HepG2 (cell line): ENCODE data around the gene WDR18. TPM values are rescaled to one million over a fixed set of nuclear protein-coding genes. Genes with fewer than 3 reads are reported as not detected.

ENCODE experiments used
- ATF6 ChIP-seq: sonication (generic); formaldehyde crosslinking; conservative IDR thresholded peaks from 2 replicates; pipeline ENCODE4 v1.4.0; 2020; ENCODE audit warnings: missing genetic modification reagents
- PAF1 ChIP-seq: IDR thresholded peaks from 2 replicates; pipeline ENCODE4 v1.6.1; 2016; ENCODE audit warnings: missing genetic modification reagents, missing compliant biosample characterization
- POLR2G ChIP-seq: fragments of 200-400 bp; formaldehyde crosslinking; IDR thresholded peaks from 2 replicates; pipeline ENCODE4 v1.6.1; 2018; ENCODE audit warnings: mild to moderate bottlenecking, low read depth, low read length, moderate library complexity
- RXRA ChIP-seq: sonication (generic); formaldehyde crosslinking; IDR thresholded peaks from 2 replicates; pipeline ENCODE4 v1.5.1; 2020; ENCODE audit warnings: missing genetic modification reagents
- SKI ChIP-seq: fragments of 450-650 bp; IDR thresholded peaks from one replicate; pipeline ENCODE4 v1.6.1; 2018; ENCODE audit warnings: mild to moderate bottlenecking; ENCODE audit not compliant: partially characterized antibody
- TFDP1 ChIP-seq: IDR thresholded peaks from 2 replicates; pipeline ENCODE4 v1.6.1; 2016; ENCODE audit warnings: missing compliant biosample characterization, missing genetic modification reagents, borderline replicate concordance
- ZGPAT ChIP-seq: IDR thresholded peaks from 2 replicates; pipeline ENCODE4 v1.6.1; 2016; ENCODE audit warnings: mild to moderate bottlenecking
- ZZZ3 ChIP-seq: sonication (generic); formaldehyde crosslinking; IDR thresholded peaks from 2 replicates; pipeline ENCODE4 v1.4.0; 2020; ENCODE audit warnings: missing genetic modification reagents, mild to moderate bottlenecking, borderline replicate concordance
- polyA plus RNA-seq, 8 experiments: library from polyadenylated mRNA; depleted of rRNA in 3 of 8; stranded (reverse) in 7 of 8; unstranded in 1 of 8; fragments of >200 nt; fragmentation: Illumina TruSeq in 4 of 8; extraction: Trizol in 4 of 8; gene quantifications; 2 replicates each; pipeline versions ENCODE4 v1.2.1 to v1.2.3, GENCODE V29; 2011 to 2016; ENCODE audit warnings: low read depth in 4 of 8, missing spikeins in 1 of 8, mixed read lengths in 1 of 8; ENCODE audit not compliant: insufficient read depth in 1 of 8
- total RNA-seq, 5 experiments: library from RNA; depleted of rRNA; stranded (reverse); fragments of >200 nt; fragmentation: Illumina TruSeq; extraction: Trizol; gene quantifications; 2 replicates each; pipeline ENCODE4 v1.2.3, GENCODE V29; 2016; ENCODE audit warnings: low read depth in 1 of 5
- TF ChIP-seq, protein P1 (sequence below): sonication (generic); formaldehyde crosslinking; IDR thresholded peaks from 2 replicates; pipeline ENCODE4 v1.5.1; 2020; ENCODE audit warnings: mild to moderate bottlenecking, missing genetic modification reagents, moderate library complexity
- TF ChIP-seq, protein P2 (sequence below): sonication (generic); formaldehyde crosslinking; IDR thresholded peaks from 2 replicates; pipeline ENCODE4 v1.8.0; 2022; ENCODE audit warnings: missing genetic modification reagents, mild to moderate bottlenecking, moderate library complexity, borderline replicate concordance

WDR18 gene
- total and polyA plus RNA-seq, 2 of the 13 experiments (the other 11 are each of a cell fraction or from before 2014, with no cell fraction given): 36.4 to 47.6 TPM

DNA sequence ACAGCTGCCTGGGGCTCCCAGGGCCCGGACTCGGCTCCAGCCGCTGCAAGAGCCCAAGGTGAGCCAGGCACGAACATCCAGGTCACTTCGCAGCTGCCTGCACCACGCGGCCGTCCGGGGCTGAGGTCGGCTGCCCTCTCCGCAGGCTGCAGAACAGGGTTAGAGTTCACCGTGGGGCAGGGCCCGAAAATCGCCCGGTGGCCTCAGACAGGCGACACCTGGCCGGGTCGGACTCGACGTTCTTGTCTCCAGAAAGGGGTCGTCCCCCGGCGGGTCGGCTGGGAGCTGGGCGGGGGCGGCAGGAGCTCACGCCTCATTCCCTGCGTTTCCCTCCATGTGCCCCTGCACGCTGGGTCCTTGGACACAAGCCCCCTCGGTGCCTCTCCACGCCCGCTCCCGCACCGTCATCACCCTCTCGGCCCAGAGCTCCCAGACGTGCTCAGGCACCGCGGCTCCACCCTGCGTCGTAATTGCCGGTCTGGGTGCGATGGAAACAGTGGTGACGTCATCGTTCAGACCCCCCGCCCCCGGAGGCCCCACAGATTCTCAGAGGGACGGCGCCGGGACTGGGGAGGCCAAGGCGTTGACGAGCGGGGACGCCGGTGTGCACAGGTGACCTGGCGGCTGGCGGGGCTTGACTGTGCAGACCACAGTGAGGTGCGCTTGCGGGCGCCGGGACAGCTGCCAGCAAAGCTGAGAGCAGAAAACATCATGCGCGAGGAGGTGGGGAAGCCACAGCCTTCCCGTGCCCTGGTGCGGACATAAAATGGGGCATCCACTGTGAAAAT lies 12.1 kb downstream of the WDR18 start (continued):
- TF ChIP-seq TFDP1 (CRISPR knock-in tag) (0 out of 2 replicates have a peak, but pooled peaks have one; percentile 11), ATF6 (CRISPR knock-in tag) (no peak), RXRA (CRISPR knock-in tag) (peak; percentile 31; the same call in 1 of the 2 replicates), ZGPAT (CRISPR knock-in tag) (0 out of 2 replicates have a peak, but pooled peaks have one; percentile 27), SKI (no peak), ZZZ3 (no peak), PAF1 (CRISPR knock-in tag) (0 out of 2 replicates have a peak, but pooled peaks have one; percentile 50), POLR2G (peak; percentile 67; the same call in 1 of the 2 replicates)
- TF ChIP-seq, protein P1, sequence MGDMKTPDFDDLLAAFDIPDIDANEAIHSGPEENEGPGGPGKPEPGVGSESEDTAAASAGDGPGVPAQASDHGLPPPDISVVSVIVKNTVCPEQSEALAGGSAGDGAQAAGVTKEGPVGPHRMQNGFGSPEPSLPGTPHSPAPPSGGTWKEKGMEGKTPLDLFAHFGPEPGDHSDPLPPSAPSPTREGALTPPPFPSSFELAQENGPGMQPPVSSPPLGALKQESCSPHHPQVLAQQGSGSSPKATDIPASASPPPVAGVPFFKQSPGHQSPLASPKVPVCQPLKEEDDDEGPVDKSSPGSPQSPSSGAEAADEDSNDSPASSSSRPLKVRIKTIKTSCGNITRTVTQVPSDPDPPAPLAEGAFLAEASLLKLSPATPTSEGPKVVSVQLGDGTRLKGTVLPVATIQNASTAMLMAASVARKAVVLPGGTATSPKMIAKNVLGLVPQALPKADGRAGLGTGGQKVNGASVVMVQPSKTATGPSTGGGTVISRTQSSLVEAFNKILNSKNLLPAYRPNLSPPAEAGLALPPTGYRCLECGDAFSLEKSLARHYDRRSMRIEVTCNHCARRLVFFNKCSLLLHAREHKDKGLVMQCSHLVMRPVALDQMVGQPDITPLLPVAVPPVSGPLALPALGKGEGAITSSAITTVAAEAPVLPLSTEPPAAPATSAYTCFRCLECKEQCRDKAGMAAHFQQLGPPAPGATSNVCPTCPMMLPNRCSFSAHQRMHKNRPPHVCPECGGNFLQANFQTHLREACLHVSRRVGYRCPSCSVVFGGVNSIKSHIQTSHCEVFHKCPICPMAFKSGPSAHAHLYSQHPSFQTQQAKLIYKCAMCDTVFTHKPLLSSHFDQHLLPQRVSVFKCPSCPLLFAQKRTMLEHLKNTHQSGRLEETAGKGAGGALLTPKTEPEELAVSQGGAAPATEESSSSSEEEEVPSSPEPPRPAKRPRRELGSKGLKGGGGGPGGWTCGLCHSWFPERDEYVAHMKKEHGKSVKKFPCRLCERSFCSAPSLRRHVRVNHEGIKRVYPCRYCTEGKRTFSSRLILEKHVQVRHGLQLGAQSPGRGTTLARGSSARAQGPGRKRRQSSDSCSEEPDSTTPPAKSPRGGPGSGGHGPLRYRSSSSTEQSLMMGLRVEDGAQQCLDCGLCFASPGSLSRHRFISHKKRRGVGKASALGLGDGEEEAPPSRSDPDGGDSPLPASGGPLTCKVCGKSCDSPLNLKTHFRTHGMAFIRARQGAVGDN (CRISPR knock-in tag): peak; percentile 50
- TF ChIP-seq, protein P2, sequence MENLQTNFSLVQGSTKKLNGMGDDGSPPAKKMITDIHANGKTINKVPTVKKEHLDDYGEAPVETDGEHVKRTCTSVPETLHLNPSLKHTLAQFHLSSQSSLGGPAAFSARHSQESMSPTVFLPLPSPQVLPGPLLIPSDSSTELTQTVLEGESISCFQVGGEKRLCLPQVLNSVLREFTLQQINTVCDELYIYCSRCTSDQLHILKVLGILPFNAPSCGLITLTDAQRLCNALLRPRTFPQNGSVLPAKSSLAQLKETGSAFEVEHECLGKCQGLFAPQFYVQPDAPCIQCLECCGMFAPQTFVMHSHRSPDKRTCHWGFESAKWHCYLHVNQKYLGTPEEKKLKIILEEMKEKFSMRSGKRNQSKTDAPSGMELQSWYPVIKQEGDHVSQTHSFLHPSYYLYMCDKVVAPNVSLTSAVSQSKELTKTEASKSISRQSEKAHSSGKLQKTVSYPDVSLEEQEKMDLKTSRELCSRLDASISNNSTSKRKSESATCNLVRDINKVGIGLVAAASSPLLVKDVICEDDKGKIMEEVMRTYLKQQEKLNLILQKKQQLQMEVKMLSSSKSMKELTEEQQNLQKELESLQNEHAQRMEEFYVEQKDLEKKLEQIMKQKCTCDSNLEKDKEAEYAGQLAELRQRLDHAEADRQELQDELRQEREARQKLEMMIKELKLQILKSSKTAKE: 0 out of 2 replicates have a peak, but pooled peaks have one; percentile 15
